Choroid plexus epithelial cell (primary cell): ENCODE results near the gene CAMSAP2.
A peak's percentile ranks its signal among the peaks of the same experiment; 100 is the strongest.

Source experiments
- DNase-seq: peaks from one replicate; pipeline ENCODE4 v3.0.0-alpha.2; 2010; ENCODE audit warnings: low read depth
- H3K4me3 ChIP-seq: 2 replicates; pipeline ENCODE4 v1.5.1; 2011; ENCODE audit warnings: low read depth, mild to moderate bottlenecking, control low read depth, low read length, moderate library complexity
- TF ChIP-seq, protein P1 (sequence below): conservative IDR thresholded peaks from 2 replicates; pipeline ENCODE4 v1.5.1; 2011; ENCODE audit warnings: low read depth, mild to moderate bottlenecking, control low read depth, inconsistent platforms, low read length, moderate library complexity

CAMSAP2 gene

DNA sequence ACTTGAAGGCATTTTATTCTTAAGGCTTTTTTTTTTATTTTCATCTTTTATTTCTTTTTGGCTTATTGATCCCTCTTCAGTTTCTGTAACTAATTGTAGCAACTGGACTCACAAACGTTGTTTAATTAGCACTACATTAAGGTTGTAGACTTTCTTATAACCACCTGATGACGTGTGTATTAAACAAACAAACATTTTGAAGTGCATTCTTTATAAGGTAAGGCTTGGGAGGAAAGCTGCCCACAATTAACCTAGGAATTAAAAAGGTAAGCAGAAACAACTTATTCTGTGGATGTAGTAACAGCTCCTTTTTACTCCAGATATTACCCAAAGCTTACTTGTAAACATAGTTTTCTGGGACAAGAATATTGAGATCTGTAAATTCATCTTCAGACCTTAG is 55.0 kb downstream of the CAMSAP2 start:
- DNase-seq: no peak
- TF ChIP-seq, protein P1, sequence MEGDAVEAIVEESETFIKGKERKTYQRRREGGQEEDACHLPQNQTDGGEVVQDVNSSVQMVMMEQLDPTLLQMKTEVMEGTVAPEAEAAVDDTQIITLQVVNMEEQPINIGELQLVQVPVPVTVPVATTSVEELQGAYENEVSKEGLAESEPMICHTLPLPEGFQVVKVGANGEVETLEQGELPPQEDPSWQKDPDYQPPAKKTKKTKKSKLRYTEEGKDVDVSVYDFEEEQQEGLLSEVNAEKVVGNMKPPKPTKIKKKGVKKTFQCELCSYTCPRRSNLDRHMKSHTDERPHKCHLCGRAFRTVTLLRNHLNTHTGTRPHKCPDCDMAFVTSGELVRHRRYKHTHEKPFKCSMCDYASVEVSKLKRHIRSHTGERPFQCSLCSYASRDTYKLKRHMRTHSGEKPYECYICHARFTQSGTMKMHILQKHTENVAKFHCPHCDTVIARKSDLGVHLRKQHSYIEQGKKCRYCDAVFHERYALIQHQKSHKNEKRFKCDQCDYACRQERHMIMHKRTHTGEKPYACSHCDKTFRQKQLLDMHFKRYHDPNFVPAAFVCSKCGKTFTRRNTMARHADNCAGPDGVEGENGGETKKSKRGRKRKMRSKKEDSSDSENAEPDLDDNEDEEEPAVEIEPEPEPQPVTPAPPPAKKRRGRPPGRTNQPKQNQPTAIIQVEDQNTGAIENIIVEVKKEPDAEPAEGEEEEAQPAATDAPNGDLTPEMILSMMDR: no peak
- no peak overlapping the region for H3K4me3 ChIP-seq

- DNase-seq: no peak
- no peak overlapping the region for H3K4me3 ChIP-seq
Observed at GRCh38 chr1:200794506-200795065, 55.9 kb downstream of the CAMSAP2 start.

GRCh38 chr1:200795156-200795555 is 56.5 kb downstream of the CAMSAP2 start:
- peak; percentile 60 for DNase-seq
- no peak overlapping the region for H3K4me3 ChIP-seq
- TF ChIP-seq, protein P1: no peak

More at GRCh38 chr1:200794506-200795065, 55.9 kb downstream of the CAMSAP2 start:
- TF ChIP-seq, protein P1: no peak

DNA sequence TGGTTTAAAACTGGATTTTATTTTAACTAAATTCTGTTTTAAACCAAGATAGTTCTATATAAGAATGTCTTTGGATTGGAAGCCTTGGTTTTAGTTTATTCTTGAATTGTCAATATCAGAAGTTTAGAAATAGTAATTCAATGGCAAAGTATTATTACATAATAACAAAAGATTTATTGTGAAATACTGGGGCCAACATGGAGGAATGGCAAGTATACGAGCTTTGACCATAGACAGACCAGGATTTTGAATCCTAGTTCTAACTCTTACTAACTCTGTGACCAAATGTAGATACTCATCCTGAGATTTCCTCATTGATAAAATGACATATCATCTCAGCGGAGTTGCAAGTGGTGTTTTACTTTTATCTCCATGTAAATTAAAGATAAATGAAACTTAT is 63.3 kb downstream of the CAMSAP2 start:
- no peak for DNase-seq
- no peak overlapping the region for H3K4me3 ChIP-seq
- TF ChIP-seq, protein P1: no peak

DNA sequence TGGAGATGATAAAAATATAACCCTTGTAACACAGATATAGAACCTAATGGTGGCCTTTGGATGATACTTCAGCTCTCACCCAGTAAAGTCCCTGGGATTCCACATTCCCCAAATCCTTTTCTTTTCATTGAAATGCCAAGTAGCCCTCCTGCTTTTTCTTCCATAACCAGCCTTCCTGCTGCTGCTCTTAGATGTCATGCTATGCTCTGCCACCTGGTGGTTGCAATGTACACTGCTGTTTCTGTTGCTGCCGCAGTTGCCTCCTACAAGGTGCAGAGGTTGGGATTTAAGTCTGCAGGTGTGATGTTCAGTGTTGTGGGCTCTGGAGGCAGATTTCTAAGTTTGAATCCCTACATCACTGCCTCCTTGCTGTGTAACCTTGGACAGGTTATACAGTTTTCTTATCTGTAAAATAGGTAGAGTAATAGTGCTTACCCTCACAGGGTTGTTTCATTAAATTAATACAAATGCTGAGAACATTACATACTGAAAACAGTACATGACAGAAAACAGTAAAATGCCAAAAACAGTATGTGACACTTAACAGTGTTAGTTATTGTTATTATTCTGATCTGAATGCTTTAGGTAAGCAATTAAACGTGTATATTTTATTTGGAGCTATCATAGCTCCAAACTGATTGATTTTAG is 64.3 kb downstream of the CAMSAP2 start:
- no peak overlapping the region for H3K4me3 ChIP-seq
- DNase-seq: peak; percentile 92

DNA sequence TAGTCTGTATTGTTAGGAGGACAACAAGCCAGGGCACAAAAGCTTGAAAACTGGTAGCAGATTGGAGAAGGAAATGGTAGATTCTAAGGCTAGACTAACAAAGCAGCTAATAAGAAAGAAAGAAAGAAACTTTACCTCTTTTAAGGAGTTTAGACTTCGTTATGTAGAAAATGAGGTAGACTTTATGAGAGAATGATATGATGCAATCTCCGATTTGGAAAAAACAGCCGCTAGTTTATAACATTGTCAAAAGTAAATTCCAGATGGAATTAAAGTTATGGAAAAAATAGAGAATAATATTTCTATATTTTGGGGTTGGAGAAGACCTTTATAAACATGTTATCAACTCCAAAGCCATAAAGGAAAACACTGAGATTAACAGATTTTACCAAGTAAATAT is 67.0 kb downstream of the CAMSAP2 start:
- TF ChIP-seq, protein P1: no peak
- H3K4me3 ChIP-seq: no peak overlapping the region
- DNase-seq: no peak

More for the DNA sequence above, 64.3 kb downstream of the CAMSAP2 start:
- TF ChIP-seq, protein P1: peak; percentile 99

DNA sequence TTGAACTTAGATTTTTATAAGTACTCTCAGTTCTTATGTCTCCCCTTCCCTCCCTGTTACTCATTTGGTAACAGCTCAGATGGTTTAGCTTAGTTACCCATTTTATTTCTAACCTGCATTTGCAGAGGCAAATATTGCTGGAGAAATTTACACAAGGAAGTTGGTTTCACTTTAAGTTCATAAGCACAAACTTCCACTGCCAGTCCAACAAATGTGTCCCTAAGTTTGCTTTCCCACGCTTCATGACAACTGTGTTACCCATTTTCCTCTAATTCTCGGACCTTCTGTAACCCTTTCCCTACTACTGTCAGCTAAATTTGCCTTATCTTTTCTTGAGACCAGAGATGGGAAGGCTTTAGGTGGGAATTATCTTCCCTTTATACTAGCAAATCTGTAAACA is 70.2 kb downstream of the CAMSAP2 start:
- TF ChIP-seq, protein P1: no peak
- DNase-seq: no peak
- no peak overlapping the region for H3K4me3 ChIP-seq
